ENCODE measurements around the gene GLB1L3.

GLB1L3 gene

DNA sequence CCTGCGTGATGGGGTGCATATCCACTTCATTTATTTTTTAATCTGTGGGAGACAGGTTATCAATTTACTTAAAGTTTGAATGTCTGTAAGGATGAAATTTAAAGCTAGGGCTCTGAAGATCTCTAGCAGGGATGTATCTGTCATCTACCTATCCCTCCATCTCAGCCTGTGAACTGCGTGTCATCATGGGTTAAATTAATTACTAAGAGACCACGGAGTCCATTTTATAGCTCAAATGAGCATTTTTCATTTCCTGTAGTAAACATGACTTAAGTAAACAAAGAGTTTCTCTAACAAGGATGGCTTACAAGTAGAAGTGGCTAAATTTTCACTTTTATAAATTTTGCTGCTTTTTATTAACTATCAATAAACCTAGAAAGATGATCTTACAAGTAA, 2.9 kb upstream of the GLB1L3 start:
- H3K9me2 ChIP-seq (replicated peaks; ENCODE audit: insufficient read depth, low read length): no peaks in the 10 kb centered on the region
- no peak overlapping the region for H3K4me2 ChIP-seq (ENCODE audit: low read depth, low read length, poor library complexity, severe bottlenecking)
- H3K27ac ChIP-seq (ENCODE audit: low read depth, low read length): no peak overlapping the region
- no peaks in the 10 kb centered on the region for H3K36me3 ChIP-seq (ENCODE audit: low read length)
- TF ChIP-seq, protein P1, sequence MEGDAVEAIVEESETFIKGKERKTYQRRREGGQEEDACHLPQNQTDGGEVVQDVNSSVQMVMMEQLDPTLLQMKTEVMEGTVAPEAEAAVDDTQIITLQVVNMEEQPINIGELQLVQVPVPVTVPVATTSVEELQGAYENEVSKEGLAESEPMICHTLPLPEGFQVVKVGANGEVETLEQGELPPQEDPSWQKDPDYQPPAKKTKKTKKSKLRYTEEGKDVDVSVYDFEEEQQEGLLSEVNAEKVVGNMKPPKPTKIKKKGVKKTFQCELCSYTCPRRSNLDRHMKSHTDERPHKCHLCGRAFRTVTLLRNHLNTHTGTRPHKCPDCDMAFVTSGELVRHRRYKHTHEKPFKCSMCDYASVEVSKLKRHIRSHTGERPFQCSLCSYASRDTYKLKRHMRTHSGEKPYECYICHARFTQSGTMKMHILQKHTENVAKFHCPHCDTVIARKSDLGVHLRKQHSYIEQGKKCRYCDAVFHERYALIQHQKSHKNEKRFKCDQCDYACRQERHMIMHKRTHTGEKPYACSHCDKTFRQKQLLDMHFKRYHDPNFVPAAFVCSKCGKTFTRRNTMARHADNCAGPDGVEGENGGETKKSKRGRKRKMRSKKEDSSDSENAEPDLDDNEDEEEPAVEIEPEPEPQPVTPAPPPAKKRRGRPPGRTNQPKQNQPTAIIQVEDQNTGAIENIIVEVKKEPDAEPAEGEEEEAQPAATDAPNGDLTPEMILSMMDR (IDR thresholded peaks at IDR 0.05; ENCODE audit: insufficient read depth, low read length, poor library complexity, severe bottlenecking): no peak
- no peak for TF ChIP-seq EZH2phosphoT487 (conservative IDR thresholded peaks at IDR 0.05; ENCODE audit: low read length)
- H3K27me3 ChIP-seq (ENCODE audit: low read length): no peaks in the 10 kb centered on the region
- no peak overlapping the region for H2AFZ ChIP-seq (ENCODE audit: low read depth, low read length, severe bottlenecking)
- H3K79me2 ChIP-seq (ENCODE audit: insufficient read depth, low read length): no peaks in the 10 kb centered on the region
- H3K9me3 ChIP-seq (ENCODE audit: insufficient read depth, low read length): no peaks in the 10 kb centered on the region
- no peak overlapping the region for H3K4me3 ChIP-seq (ENCODE audit: insufficient read depth, low read length, poor library complexity, severe bottlenecking)
- H4K20me1 ChIP-seq (ENCODE audit: low read depth, low read length): no peaks in the 10 kb centered on the region
- no peaks in the 10 kb centered on the region for H3F3A ChIP-seq (ENCODE audit: insufficient read depth)
- H3K9ac ChIP-seq (ENCODE audit: low read length): no peak overlapping the region

DNA sequence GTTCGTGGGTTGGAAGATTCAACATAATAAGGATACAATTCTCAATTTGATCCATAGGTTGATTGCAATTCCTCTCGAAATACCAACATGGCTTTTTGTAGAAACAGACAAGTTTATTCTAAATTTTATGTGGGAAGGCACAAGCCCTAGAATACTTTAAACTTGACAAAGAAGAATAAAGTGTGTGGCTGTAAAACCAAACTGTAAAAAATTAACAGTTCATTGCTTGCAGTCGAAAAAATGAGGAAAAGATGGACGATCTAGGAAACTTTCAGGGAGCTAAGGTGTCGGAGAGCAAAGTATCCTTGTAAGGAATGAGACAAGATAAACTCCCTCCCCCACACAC, 1.0 kb upstream of the GLB1L3 start:
- Histone ChIP-seq H3K4me2 (ENCODE audit: low read depth, low read length, poor library complexity, severe bottlenecking) (no peak overlapping the region), H2AFZ (ENCODE audit: low read depth, low read length, severe bottlenecking) (no peak overlapping the region), H4K20me1 (ENCODE audit: low read depth, low read length) (no peaks in the 10 kb centered on the region), H3K9ac (ENCODE audit: low read length) (no peak overlapping the region), H3K9me2 (replicated peaks; ENCODE audit: insufficient read depth, low read length) (no peaks in the 10 kb centered on the region), H3K4me3 (ENCODE audit: insufficient read depth, low read length, poor library complexity, severe bottlenecking) (no peak overlapping the region), H3F3A (ENCODE audit: insufficient read depth) (no peaks in the 10 kb centered on the region), H3K9me3 (ENCODE audit: insufficient read depth, low read length) (no peaks in the 10 kb centered on the region), H3K27ac (ENCODE audit: low read depth, low read length) (no peak overlapping the region), H3K79me2 (ENCODE audit: insufficient read depth, low read length) (no peaks in the 10 kb centered on the region), H3K36me3 (ENCODE audit: low read length) (no peaks in the 10 kb centered on the region), H3K27me3 (ENCODE audit: low read length) (no peaks in the 10 kb centered on the region)
- no peak for TF ChIP-seq EZH2phosphoT487 (conservative IDR thresholded peaks at IDR 0.05; ENCODE audit: low read length)
- TF ChIP-seq, protein P1 (IDR thresholded peaks at IDR 0.05; ENCODE audit: insufficient read depth, low read length, poor library complexity, severe bottlenecking): no peak

DNA sequence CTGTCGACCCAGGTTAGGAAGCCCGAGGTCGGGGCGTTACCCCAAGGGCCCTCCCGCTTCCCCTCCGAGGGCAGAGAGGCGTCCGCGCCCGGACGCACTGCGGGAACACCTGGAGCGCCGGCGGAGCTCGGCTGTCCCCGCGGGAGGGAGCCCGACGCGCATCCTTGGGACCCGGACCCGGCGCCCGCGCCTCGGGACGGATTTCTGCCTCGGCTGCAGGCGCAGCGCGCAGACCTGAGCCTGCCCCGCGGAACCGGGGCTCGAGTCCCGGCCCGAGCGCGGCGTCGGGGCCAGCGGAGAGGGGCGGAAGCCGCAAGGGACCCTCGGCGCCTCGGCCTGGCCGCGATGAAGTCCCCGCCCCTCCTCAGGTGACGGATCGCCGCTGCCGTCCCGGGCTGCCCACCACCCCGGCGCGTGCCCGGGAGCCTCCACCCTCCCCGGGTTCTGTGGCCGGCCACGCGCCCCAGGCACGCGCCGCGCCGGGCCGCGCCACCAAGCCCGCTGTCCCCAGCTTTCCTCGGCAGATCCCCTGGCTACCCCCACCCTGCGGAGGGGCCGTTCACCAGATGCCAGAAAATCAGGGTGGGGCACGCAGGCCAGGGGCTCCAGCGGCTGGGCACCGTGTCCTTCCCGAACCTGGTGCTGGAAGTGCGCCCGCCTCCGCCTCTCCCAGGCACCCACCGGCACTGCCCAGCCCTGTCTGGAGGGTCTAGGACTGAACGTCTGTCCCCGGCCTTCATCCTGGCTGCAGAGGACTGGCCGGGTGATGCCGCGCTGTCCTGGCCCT, 410 bp downstream of the GLB1L3 start:
- no peak overlapping the region for H3K9ac ChIP-seq (ENCODE audit: low read length)
- no peak overlapping the region for H3K27ac ChIP-seq (ENCODE audit: low read depth, low read length)

More for the DNA sequence above, 410 bp downstream of the GLB1L3 start:
- no peaks in the 10 kb centered on the region for H3K36me3 ChIP-seq (ENCODE audit: low read length)
- no peak overlapping the region for H3K4me2 ChIP-seq (ENCODE audit: low read depth, low read length, poor library complexity, severe bottlenecking)
- H2AFZ ChIP-seq (ENCODE audit: low read depth, low read length, severe bottlenecking): no peak overlapping the region
- H4K20me1 ChIP-seq (ENCODE audit: low read depth, low read length): no peaks in the 10 kb centered on the region
- H3K27me3 ChIP-seq (ENCODE audit: low read length): no peaks in the 10 kb centered on the region
- H3K9me2 ChIP-seq (replicated peaks; ENCODE audit: insufficient read depth, low read length): no peaks in the 10 kb centered on the region
- H3K9me3 ChIP-seq (ENCODE audit: insufficient read depth, low read length): no peaks in the 10 kb centered on the region
- TF ChIP-seq EZH2phosphoT487 (conservative IDR thresholded peaks at IDR 0.05; ENCODE audit: low read length): no peak
- TF ChIP-seq, protein P1 (IDR thresholded peaks at IDR 0.05; ENCODE audit: insufficient read depth, low read length, poor library complexity, severe bottlenecking): no peak
- H3K4me3 ChIP-seq (ENCODE audit: insufficient read depth, low read length, poor library complexity, severe bottlenecking): no peak overlapping the region
- no peaks in the 10 kb centered on the region for H3K79me2 ChIP-seq (ENCODE audit: insufficient read depth, low read length)
- H3F3A ChIP-seq (ENCODE audit: insufficient read depth): no peaks in the 10 kb centered on the region
